ENCODE results near the gene ARL6IP5.

Gene ARL6IP5

DNA sequence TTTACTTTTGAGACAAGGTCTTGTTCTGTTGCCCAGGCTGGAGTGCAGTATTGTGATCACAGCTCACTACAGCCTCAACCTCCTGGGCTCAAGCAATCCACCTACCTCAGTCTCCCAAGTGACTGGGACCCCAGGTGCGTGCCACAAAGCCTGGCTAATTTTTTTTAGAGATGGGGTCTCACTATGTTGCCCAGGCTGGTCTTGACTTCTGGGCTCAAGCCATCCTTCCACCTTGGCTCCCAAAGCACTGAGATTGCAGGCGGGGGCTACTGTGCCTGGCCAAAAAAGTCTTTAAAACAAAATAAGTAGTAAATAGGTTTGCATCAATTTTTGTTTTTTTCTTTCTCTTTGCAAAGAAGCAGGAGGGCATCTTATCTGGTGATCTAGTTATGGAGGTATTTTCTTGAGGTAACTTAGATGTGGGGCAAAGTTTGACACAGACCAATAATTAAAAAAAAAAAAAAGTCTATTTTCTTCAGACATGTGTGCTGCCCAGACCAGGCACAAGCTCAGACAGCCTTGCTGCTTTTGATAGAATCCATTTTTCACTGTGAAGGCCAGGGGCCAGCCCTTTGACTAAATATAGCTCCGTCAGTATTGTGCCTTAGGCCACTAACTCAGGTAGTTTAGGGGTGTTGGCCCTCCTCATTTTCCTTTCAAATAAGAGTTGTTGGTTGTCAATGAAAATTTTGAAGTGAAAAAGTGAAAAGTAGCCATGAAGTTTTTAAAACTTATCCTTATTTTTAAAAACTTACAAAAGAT lies 2.5 kb downstream of the ARL6IP5 start:
- no peak for DNase-seq

DNA sequence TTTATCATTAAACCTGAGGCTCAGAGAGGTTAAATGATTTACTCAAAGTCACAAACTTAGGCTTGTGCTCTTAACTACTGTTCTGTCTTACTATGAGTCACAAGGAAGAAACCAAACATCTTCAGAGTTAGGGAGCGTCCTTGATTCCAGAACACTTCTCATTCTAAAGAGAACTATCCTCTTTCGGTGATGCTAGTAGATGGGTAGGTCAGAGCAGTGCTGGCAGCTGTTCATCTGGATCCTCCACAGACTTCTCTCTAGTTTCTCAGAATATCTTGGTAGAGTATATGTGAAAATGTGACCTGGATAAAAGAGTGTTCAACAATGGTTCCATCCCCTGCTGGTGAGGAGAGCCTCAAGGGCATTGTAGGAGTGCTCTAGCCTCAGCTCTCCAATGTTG lies 3.3 kb downstream of the ARL6IP5 start:
- DNase-seq: no peak

DNA sequence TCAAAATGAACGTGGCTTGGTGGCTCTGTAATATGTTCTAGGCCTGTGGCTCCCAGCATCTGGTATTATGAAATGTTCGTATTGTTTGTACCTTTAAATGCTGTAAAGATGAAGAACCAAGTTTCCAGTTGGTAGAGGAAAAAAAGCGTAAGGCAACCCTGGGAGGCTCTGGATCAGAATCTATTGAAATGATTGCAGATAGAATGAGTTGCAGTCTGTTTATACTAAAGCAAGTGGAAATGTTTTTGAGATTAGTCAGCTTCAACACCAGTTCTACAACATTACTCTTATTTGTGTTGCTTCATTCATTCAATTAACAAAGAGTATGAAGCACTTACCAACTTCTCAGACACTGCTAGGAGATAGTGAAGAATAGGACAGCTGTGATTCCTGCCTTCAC lies 5.3 kb downstream of the ARL6IP5 start:
- DNase-seq: no peak

DNA sequence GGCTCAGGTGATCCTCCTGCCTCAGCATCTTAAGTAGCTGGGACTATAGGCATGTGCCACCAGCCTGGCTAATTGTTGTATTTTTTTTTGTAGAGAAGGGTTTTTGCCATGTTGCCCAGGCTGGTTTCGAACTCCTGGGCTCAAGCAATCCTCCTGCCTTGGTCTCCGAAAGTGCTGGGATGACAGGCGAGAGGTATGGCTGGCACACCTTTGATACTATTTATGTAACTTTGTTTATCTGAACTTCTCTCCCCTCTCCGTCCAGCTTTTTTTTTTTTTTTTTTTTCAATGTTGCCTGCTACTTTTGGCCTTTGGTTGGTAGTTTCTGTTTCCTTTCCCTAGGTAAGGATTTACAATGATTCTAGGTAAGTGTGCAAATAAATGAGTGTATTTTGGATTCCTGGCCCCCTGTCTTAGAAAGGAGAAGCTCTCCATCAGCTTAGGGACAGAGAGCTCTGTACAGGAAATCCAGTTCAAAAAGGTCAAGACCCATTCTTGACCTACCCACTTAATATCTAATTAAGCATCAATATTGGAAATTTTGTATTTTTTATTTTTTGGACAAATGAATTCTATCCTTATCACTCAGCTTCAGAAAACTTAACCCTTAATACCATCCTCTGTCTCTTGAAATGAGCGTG lies 6.8 kb downstream of the ARL6IP5 start:
- DNase-seq: no peak

DNA sequence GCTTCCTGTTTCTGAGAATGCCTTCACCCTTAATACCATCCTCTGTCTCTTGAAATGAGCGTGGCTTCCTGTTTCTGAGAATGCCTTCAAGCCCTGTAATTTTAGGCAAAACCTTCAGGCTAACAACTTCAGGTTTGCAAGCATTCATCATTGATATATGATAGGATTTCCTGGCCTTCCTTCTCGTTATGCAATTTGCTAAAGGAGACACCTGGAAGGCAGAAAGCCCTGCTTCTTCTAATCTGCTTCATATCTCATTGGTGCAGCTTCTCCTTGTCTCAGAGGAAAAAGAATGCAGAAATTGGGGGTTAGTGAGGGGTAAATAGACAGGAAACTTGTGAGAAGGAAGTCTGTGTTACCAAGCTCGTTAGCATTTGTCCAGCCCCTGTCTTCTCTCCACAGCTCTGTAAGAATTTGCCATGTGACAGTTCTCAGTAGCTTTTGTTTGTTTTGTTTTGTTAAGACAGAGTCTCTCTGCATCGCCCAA lies 7.3 kb downstream of the ARL6IP5 start:
- no peak for DNase-seq

DNA sequence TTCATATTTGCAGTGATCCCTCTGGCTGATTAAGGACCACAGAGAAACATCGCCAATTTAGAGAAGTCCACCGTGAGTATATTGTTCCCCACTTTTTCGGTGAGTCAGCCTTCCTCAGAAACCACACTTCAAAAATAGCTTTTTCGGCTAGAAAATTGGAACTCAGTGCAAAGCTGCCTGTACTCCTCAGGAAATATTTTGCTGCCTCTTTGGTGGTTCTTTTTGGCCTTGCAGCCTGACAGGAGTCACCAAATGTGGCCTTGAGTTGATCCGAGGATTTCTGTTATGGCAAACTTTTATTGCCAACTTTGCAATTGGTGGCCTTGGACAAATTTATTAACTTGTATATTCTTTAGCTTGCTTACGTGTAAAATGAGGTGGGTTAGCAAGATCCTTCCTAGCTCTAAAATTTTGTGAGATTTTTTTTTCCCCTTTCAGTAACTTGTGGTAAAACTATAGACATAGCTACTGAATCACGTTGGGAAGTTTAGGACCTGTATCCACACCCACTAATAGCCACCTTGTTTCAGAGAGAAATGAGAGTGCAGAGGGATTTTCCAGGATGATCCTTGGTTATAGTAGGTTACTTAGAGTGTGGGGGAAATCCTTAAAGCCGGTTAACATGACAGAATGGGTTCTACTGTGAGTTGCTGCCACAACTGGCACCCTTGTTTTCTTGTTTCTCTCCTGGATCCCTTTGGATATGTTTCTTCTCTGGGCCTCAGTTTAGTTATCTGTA lies 9.9 kb downstream of the ARL6IP5 start:
- no peak for DNase-seq

DNA sequence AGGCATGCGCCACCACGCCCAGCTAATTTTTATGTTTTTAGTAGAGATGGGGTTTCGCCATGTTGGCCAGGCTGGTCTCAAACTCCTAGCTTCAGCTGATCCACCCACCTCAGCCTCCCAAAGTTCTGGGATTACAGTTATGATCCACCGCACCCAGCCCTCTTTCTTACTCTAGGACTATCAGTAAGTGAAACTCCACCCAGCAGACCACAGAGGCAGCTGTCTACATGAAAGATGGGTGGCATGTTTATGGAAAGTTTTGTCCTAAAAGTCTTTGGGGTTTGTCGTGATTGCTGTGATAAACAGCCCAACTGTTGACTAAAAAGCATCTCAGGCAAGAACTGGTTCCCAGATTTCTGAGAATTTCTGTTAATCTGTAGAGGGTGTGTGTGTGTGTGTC lies 10.9 kb downstream of the ARL6IP5 start:
- DNase-seq: no peak

DNA sequence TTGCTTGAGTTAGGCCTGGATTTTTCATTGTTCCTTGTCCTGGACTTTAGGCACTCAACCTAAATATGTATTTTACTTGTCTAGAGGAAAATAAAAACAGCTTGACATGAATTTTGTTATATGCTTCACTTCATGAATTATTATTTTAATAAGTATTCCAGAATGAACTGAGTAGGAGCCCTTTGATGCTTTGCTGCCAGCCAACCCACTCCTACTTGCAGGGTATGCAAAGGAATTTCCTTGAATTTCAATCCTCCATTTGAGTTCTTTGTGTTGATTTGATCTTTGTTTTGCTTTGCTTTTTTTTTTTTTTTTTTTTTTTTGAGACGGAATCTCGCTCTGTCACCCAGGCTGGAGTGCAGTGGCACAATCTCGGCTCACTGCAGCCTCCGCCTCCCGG lies 11.6 kb downstream of the ARL6IP5 start:
- DNase-seq: no peak

DNA sequence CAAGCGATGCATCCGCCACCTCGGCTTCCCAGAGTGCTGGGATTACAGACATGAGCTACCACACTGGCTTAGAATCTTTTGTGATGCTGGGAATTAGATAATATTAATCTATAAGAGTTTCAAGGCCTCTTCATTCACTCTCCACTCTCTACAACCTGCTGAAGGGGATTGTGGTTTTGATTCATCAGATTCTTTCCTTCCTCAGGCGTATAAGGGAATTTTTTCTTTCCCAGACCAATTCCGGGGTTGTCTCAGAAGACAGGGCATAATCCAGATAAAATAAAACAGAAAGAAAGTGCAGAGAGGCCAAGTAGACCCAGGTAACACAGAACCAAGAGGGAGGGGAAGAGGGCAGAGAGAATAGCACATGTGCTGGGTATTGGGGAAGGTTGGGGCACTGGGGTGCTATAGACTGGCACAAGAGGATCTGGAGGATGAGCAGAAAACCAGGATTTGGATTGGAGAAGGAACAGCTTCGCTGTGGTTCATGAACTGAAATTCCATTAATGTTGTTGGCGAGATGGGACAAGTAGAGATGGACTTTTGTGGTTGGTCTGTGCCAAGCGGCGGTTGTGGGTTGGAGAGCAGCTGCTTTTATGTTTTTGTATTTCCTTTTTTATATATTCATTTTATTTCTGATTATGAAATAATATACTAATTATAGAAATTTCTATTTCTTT lies 12.8 kb downstream of the ARL6IP5 start:
- DNase-seq: no peak

DNA sequence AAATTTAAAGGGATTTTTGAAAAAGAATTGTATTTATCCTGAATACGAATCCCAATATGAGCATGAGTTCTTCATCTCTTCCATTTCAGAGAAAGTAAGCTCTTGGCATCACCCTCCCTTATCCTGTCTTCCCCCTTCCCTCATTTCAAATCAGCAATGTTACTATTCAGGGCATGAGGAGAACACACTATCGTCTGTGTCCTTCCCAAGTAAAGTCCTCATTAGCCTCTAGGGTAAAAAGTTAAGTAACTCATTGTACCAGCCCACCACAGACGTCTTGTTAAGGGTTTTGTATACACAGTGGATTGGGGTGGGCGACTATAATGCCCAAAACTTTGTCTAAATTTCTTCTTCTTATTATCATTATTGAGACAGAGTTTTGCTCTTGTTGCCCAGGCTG lies 14.8 kb downstream of the ARL6IP5 start:
- no peak for DNase-seq

DNA sequence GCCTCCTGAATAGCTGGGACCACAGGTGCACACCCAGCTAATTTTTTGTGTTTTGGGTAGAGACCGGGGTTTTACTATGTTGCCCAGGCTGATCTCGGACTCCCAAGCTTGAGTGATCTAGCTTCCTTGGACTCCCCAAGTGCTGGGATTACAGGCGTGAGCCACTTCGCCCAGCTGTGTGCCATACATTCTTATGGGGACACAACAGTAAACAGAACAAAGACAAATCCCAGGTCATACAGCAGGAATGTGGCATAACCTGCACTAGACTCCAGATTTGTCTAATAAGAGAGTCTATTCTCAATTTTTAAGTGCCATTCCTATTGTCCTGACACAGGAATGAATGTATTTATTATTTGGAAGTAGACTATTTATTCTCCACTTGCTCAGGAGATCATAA lies 17.6 kb downstream of the ARL6IP5 start:
- DNase-seq: no peak

DNA sequence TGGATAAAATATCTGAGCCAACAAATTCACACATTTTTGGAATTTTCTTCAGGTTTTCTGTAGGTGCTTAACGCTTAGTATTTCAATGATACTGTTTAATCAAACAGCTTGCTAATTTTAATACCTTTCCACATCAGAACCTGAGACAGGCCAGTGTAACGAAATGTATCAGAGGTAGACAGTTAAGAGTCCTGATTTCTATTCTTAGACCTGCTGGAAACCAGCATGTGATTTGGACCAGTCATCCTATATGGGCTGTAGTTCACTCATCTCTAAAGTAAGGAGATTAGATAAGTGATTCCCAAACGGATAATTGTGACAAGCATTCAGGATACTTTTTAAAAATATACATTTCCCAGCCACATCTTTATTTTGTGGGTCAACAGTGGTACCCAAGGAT lies 18.4 kb downstream of the ARL6IP5 start:
- no peak for DNase-seq

DNA sequence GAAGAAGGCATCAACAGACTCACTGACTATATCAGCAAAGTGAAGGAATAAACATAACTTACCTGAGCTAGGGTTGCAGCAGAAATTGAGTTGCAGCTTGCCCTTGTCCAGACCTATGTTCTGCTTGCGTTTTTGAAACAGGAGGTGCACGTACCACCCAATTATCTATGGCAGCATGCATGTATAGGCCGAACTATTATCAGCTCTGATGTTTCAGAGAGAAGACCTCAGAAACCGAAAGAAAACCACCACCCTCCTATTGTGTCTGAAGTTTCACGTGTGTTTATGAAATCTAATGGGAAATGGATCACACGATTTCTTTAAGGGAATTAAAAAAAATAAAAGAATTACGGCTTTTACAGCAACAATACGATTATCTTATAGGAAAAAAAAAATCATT lies 19.8 kb downstream of the ARL6IP5 start:
- no peak for DNase-seq

DNA sequence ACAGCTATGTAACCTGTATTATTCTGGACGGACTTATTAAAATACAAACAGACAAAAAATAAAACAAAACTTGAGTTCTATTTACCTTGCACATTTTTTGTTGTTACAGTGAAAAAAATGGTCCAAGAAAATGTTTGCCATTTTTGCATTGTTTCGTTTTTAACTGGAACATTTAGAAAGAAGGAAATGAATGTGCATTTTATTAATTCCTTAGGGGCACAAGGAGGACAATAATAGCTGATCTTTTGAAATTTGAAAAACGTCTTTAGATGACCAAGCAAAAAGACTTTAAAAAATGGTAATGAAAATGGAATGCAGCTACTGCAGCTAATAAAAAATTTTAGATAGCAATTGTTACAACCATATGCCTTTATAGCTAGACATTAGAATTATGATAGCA lies 20.6 kb downstream of the ARL6IP5 start:
- DNase-seq: no peak

DNA sequence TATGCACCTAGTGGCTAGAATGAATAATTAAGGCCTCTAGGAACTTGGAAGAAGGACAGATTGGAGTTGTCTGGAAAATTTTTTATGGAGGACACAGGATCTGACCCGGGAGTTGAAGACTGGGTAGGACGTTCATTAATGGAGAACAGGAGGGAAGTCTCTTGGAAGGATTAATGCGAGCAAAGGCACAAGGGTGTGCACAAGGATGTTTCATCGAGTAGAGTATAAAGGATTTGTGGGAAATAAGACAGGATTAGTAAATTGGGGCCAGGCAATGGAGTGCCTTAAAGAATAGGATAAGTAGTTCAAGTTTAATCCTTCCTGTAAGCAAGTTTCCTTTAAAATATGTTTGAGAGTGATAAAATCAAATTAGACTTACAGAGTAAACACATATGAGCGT lies 23.1 kb downstream of the ARL6IP5 start:
- no peak for DNase-seq

DNA sequence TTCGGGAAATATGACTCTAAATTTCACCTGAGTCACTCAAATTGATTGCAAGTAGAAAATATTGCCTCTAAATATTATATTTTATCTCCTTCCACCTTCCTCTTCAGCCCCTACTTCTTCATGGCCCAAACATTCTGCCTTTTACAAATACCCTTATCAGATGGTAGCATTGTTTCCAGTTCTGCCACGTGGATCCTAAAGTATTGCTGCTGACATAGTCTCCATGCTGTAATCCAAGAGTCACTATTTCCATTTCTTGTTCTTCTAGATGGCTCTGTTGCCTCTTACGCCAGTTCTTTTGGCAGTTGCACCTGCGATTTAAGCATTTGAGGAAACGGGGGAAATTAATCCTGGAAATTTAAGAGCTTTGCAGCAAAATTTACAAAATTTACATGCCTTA lies 24.1 kb downstream of the ARL6IP5 start:
- DNase-seq: no peak

DNA sequence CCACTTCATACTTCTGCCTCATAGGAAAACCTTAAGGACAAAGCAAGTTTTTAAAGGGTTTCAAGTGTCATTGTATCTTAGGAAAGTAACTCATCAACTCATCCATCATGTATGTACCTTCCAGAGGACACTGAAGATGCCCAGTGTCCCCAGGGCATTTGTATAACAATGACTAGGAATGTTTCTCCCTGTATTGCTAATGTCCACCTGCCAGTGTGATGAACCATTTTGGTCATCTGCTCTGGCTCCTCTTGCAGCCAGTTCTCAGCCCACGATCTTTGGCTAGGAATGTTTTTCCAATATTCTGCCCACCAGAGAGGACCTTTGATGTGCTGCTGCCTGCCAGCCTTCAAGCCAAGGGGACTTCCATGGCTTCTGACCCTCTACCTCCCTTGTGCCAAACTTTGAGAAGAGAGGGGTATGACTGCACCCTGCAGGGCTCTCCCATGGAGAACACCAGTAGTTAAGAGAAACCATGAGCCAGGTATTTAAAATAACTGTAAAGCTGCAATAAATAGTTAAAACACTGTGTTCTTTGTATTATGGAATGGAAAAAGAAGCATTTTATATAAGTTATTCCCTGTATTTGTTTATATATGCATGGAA lies 26.3 kb downstream of the ARL6IP5 start:
- DNase-seq: no peak

DNA sequence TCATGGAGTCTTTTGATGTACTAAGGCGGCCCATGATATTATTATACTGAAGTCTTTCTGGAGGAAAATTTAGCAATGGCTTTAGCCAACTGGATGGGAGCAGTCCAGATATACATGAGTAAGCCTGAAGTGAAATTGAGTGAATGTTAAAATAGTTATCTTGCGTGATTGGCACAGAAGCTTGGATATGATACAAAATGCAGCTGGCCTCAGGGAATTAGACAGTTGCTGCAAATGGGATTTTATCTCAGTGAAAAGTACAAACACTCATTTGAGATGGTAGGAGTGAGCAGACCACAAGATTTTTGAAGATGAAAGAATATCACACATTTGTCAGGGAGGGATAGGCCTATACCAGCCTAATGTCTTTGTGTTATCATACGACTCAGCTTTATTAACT lies 28.8 kb downstream of the ARL6IP5 start:
- DNase-seq: no peak

DNA sequence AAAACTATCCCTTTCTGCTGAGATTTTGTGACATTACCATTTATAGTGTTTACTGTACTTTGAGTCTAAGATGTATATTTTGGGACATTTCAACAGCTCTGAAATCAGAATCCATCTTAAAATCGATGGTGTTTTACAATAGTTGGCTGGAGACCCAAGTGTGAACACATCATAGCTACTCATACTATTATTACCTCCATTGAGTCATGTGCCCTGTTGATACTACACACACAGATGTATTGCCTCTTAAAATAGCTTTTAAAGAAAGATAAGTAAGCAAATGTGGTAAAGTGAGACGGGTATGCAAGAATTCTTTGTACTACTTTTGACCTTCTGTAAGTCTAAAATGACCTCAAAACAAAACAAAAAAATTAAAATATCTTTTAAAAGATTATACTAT lies 31.0 kb downstream of the ARL6IP5 start:
- DNase-seq: no peak

DNA sequence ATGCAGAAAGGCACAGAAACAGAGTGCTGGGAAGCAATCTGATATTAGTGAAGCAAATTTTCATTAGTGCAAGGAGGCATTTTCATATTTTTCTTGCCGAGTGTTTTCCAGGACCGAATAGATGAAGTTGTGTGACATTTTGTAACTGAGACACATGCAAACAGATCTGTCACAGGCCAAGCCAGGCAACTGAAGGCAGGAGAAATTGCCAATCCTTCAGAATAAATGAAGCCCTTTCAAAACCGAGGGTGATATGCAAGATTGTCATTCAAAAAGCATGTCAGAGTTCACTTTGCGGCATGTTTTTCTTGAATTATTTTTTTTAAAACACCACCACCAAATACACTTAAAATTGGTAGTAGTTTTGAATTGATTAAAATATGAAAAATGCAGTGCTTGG lies 31.4 kb downstream of the ARL6IP5 start:
- DNase-seq: no peak

DNA sequence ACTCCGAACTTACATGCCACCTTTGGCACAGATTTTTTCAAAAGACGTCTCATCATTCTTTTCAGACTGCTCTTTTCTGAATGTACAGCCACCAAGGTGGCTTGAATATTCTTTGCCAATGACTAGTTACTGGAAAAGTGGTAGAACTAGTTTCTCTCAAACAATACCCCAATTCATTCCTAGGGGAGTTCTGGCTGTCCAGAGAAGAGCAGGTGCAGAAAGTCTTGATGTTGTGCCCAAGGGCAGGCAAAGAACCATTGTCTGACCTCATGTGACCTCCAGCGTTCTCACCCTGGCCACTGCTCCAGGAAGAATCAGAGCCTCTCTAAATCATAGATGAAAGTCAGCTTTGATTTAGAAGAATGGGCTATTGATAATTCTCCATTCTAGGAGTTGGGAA lies 32.2 kb downstream of the ARL6IP5 start:
- DNase-seq: no peak

DNA sequence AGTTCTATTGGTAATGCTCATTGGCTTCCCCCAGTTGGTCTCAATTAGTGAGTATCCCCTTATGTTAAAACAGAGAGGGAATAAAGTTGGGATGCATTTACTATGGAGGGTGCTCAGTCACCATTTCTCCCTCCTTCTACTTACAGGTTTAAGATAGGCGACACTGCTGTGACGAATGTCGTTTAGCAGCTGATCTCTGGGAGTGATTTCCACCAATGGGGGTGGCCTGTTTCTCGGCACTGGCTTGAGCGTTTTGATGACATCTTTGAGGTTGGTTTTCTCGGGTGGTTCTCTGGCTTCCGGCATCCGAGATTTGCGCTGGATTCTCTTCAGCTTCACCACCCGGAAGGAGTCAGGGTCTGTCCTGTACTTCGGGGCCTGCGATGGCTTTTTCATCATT lies 33.8 kb downstream of the ARL6IP5 start:
- no peak for DNase-seq

DNA sequence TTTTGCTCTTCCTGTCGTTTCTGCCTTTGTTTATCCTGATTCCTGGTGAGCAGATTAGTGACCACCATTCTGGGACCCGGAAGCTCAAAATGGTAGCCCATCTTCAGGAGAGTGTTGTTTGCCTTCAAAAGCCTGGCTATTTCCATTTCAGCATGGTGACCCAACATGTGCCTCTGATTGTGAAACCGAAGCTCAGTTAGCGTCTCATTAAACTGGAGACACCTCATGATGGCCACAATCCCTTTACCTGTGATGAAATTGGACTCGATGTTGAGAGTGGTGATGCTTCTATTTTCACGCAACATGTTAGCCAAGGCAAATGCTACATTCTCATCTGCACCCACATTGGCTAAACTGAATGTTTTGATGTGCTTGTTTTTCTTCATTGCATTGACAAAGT lies 34.4 kb downstream of the ARL6IP5 start:
- no peak for DNase-seq

Measured in right forelimb (tissue), 1 donor.